DOHH2 (cell line): Measurements from ENCODE around the gene SBSN.

Experiments
- H3F3A ChIP-seq: fragments of 200-600 bp; sonication (generic), shearing (Covaris generic); 2 replicates; pipeline ENCODE4 v1.6.0; 2016; ENCODE audit warnings: antibody characterized with exemption, mild to moderate bottlenecking; ENCODE audit not compliant: control insufficient read depth, insufficient read depth
- H3K27ac ChIP-seq: fragments of 200-600 bp; sonication (generic); 2 replicates; pipeline ENCODE4 v1.5.1; 2014; ENCODE audit warnings: low read depth, mild to moderate bottlenecking, low read length, moderate library complexity
- H3K27me3 ChIP-seq: fragments of 200-600 bp; sonication (generic); 2 replicates; pipeline ENCODE4 v1.6.1; 2014; ENCODE audit warnings: mild to moderate bottlenecking, low read length, mixed read lengths; ENCODE audit not compliant: control insufficient read depth
- H3K36me3 ChIP-seq: fragments of 200-600 bp; sonication (generic); 2 replicates; pipeline ENCODE4 v1.6.1; 2014; ENCODE audit warnings: mild to moderate bottlenecking, low read length, moderate library complexity, mixed read lengths; ENCODE audit not compliant: control insufficient read depth
- H3K4me1 ChIP-seq: fragments of 200-600 bp; sonication (generic); 2 replicates; pipeline ENCODE4 v1.6.1; 2014; ENCODE audit warnings: mild to moderate bottlenecking, low read length, mixed read lengths; ENCODE audit not compliant: control insufficient read depth
- H3K4me2 ChIP-seq: fragments of 200-600 bp; sonication (generic); 2 replicates; pipeline ENCODE4 v1.6.0; 2014; ENCODE audit warnings: mild to moderate bottlenecking, low read length, moderate library complexity
- H3K4me3 ChIP-seq: fragments of 200-600 bp; sonication (generic); 2 replicates; pipeline ENCODE4 v1.5.1; 2014; ENCODE audit warnings: mild to moderate bottlenecking, low read length, mixed read lengths
- H3K79me2 ChIP-seq: fragments of 200-600 bp; sonication (generic); 2 replicates; pipeline ENCODE4 v1.6.1; 2014; ENCODE audit warnings: mild to moderate bottlenecking, low read length, mixed read lengths; ENCODE audit not compliant: control insufficient read depth
- H3K9me2 ChIP-seq: fragments of 200-600 bp; sonication (generic); replicated peaks from 2 replicates; pipeline ENCODE4 v1.6.1; 2014; ENCODE audit warnings: mild to moderate bottlenecking, low read length, mixed read lengths; ENCODE audit not compliant: control insufficient read depth
- H3K9me3 ChIP-seq: fragments of 200-600 bp; sonication (generic); 2 replicates; pipeline ENCODE4 v1.6.1; 2014; ENCODE audit warnings: antibody characterized with exemption, low read length, mixed read lengths; ENCODE audit not compliant: control insufficient read depth, insufficient read depth
- H4K20me1 ChIP-seq: fragments of 200-600 bp; sonication (generic); 2 replicates; pipeline ENCODE4 v1.6.0; 2014; ENCODE audit warnings: low read depth, mild to moderate bottlenecking, antibody characterized with exemption, low read length, moderate library complexity; ENCODE audit not compliant: control insufficient read depth, insufficient read depth
- EZH2phosphoT487 ChIP-seq: fragments of 200-600 bp; sonication (generic); IDR thresholded peaks from 2 replicates; pipeline ENCODE4 v1.6.1; 2017; ENCODE audit warnings: borderline replicate concordance, mild to moderate bottlenecking, antibody characterized with exemption, low read length, moderate library complexity, mixed read lengths
- TF ChIP-seq, protein P1 (sequence below): fragments of 200-600 bp; sonication (generic); IDR thresholded peaks from one replicate; pipeline ENCODE4 v1.5.1; 2014; ENCODE audit warnings: antibody characterized with exemption, mild to moderate bottlenecking, low read depth, low read length; ENCODE audit not compliant: poor library complexity, severe bottlenecking

SBSN gene

DNA sequence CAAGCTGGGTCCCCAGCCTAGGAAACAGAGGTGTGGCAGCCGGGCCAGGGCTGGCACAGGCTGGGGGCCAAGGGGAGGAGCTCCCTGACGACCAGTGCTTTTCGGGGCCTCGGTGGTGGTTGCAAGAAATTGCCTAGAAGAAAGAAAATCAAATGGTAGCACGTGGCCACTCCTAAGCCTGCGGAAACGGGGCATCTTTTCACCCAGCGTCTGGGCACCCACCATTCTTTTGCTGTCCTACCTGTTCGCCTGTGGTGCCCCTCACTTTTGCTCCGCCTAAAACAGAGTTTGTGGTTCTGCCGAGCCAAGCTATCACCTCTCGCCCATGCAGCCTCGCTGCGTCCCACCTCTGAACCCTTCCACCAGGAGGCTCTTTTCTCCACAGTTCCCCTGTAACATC lies 30.7 kb downstream of the SBSN start:
- H3K4me2 ChIP-seq = no peak overlapping the region
- peaks cover 16% of the 10 kb centered on the region for H3K27me3 ChIP-seq
- no peaks in the 10 kb centered on the region for H3K9me3 ChIP-seq
- H3F3A ChIP-seq = peaks cover 9% of the 10 kb centered on the region; the same call in 1 of the 2 replicates
- H3K27ac ChIP-seq = no peak overlapping the region
- peaks cover 7% of the 10 kb centered on the region; the same call in 1 of the 2 replicates for H3K36me3 ChIP-seq
- H3K79me2 ChIP-seq = no peaks in the 10 kb centered on the region
- no peaks in the 10 kb centered on the region for H3K9me2 ChIP-seq
- H3K4me3 ChIP-seq = no peak overlapping the region
- H4K20me1 ChIP-seq = no peaks in the 10 kb centered on the region
- no peak for TF ChIP-seq EZH2phosphoT487
- TF ChIP-seq, protein P1, sequence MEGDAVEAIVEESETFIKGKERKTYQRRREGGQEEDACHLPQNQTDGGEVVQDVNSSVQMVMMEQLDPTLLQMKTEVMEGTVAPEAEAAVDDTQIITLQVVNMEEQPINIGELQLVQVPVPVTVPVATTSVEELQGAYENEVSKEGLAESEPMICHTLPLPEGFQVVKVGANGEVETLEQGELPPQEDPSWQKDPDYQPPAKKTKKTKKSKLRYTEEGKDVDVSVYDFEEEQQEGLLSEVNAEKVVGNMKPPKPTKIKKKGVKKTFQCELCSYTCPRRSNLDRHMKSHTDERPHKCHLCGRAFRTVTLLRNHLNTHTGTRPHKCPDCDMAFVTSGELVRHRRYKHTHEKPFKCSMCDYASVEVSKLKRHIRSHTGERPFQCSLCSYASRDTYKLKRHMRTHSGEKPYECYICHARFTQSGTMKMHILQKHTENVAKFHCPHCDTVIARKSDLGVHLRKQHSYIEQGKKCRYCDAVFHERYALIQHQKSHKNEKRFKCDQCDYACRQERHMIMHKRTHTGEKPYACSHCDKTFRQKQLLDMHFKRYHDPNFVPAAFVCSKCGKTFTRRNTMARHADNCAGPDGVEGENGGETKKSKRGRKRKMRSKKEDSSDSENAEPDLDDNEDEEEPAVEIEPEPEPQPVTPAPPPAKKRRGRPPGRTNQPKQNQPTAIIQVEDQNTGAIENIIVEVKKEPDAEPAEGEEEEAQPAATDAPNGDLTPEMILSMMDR = no peak
- H3K4me1 ChIP-seq = peaks cover 49% of the 10 kb centered on the region

DNA sequence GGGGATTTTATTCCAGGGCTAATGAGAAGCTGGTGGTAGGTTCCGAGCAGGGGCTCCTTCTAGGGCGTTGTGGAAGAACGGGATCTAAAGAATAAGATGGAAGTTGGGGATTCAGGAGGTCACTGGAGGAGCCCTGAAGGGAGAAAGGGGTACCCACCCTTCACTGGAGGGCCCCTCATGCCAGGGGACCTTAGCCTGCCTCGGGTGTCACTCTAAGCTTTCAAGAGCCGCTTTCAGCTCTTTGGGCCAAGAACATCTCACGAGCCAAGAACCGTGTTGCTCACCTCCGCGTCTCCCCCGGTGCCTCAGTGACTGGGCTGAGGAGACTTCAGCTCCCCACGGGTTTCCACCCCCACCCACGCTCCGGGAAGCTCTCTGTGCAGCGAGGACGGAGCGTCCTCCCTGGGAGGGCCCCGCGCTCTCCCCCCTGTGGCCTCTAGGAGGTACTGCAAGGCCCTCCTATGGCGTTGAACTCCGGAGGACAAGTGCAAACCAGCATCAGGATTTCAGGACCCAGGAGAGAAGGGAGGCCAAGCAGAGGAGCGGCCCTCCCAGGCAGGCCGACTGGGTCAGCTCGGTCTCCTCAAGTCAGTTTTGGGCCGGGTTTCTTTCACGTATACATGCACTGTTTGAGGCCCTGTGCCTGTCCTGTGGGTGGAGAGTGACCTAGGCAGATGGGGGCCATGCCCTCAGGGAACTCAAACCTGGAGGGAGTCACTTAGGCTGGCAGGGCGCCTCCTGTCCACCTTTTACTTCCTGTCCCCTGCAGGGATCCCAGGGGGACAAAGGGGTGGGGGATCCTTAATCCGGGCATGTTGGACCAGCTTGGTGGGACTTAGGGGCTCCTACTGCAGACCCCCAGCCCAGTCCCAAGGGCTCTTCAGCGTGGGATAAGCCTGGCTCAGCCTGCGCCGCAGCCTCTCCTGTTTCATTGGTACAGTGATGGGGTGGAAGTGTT lies 32.7 kb downstream of the SBSN start:
- Histone ChIP-seq H4K20me1 (no peaks in the 10 kb centered on the region), H3F3A (no peaks in the 10 kb centered on the region; the same call in 1 of the 2 replicates), H3K9me3 (no peaks in the 10 kb centered on the region), H3K36me3 (peaks cover 7% of the 10 kb centered on the region; the same call in 1 of the 2 replicates), H3K79me2 (no peaks in the 10 kb centered on the region), H3K9me2 (no peaks in the 10 kb centered on the region), H3K4me1 (peaks cover 29% of the 10 kb centered on the region), H3K27me3 (peaks cover 24% of the 10 kb centered on the region), H3K4me2 (peak overlapping the region; percentile 56), H3K27ac (no peak overlapping the region), H3K4me3 (peak overlapping the region; percentile 45)
- no peak for TF ChIP-seq EZH2phosphoT487
- TF ChIP-seq, protein P1 = peak; percentile 97

DNA sequence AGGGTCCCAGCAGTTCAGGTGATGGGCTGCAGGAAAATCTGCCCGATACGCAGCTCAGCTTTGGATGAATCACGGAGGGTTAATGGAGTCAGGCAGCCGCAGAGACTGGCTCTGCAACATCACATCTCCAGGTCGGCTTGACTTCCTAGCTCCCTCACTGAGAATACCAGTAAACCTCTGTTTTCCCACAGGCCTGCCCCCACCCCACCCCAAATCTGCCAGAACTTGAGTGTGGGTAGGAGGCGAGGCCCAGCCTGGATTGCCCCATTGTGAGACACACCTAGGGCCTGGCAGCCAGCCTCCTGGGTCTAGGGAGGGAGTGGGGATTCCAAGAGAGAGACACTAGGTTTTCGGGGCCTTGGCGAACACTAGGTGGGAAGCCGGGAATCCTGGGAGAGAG lies 34.1 kb downstream of the SBSN start:
- Histone ChIP-seq H3K4me2 (no peak overlapping the region), H3K79me2 (no peaks in the 10 kb centered on the region), H3F3A (no peaks in the 10 kb centered on the region), H3K27me3 (peaks cover 29% of the 10 kb centered on the region), H3K27ac (no peak overlapping the region), H3K4me1 (peaks cover 16% of the 10 kb centered on the region), H3K9me3 (no peaks in the 10 kb centered on the region), H4K20me1 (no peaks in the 10 kb centered on the region), H3K36me3 (peaks cover 1% of the 10 kb centered on the region; the same call in 1 of the 2 replicates), H3K4me3 (no peak overlapping the region), H3K9me2 (no peaks in the 10 kb centered on the region)
- TF ChIP-seq EZH2phosphoT487 = no peak
- TF ChIP-seq, protein P1 = no peak
